GM12878 (cell line): Measurements from ENCODE around the gene KIFBP. TPM values are rescaled to one million over a fixed set of nuclear protein-coding genes. Genes with fewer than 3 reads are reported as not detected.
A peak's percentile ranks its signal among the peaks of the same experiment; 100 is the strongest.

Experiments
- ATAC-seq: fragments of 200-7000 bp; cut with Tn5 transposase; 3 replicates; pipeline ENCODE4 v1.9.1; 2020; ENCODE audit warnings: mild to moderate bottlenecking, moderate library complexity
- BruUV-seq: library from RNA; stranded (reverse); fragments of 400-500 nt; replicated peaks from 2 replicates; lab custom pipeline; 2021; lab: Mats Ljungman, UMichigan
- CTCF ChIA-PET: fragments of 300-600 bp; sonication (Branson Sonifier 250); formaldehyde crosslinking; extraction: SDS; loops from one replicate; lab custom pipeline; 2021; ENCODE audit warnings: inconsistent platforms; lab: Yijun Ruan, JAX
- POLR2A ChIA-PET: fragments of 350-600 bp; formaldehyde crosslinking; extraction: SDS; loops from one replicate; lab custom pipeline; 2021; ENCODE audit warnings: inconsistent platforms; lab: Charles Lee
- RAD21 ChIA-PET: fragments of 300-600 bp; sonication (Branson Sonifier 250); formaldehyde crosslinking; loops from one replicate; lab custom pipeline; 2023; ENCODE audit warnings: antibody characterized with exemption; ENCODE audit not compliant: unreplicated experiment; lab: Charles Lee
- SMC1A ChIA-PET: fragments of 300-600 bp; sonication (Branson Sonifier 250); formaldehyde crosslinking; loops from one replicate; lab custom pipeline; 2023; ENCODE audit not compliant: unreplicated experiment, uncharacterized antibody; lab: Charles Lee
- DNase-seq: peaks from one replicate; pipeline ENCODE4 v3.0.0-alpha.2; 2011; ENCODE audit warnings: low read depth, low spot score
- FAIRE-seq: peaks from 3 replicates; lab custom pipeline; 2011; peaks lifted over from hg19 to GRCh38; lab: Jason Lieb, UNC
- H2AFZ ChIP-seq: 2 replicates; pipeline ENCODE4 v1.6.0; 2011; ENCODE audit warnings: low read depth, low read length, control low read depth; ENCODE audit not compliant: control insufficient read depth
- H3K27ac ChIP-seq: 2 replicates; pipeline ENCODE4 v1.5.1; 2011; ENCODE audit warnings: control low read depth; ENCODE audit not compliant: control insufficient read depth, insufficient read depth
- H3K27me3 ChIP-seq, 2 experiments: replicated peaks in 1 of 2; 2 replicates each; pipeline versions ENCODE4 v1.6.0 to v1.6.1; 2011; ENCODE audit warnings: low read length in 1 of 2; ENCODE audit not compliant: control insufficient read depth in 2 of 2, insufficient read depth in 2 of 2
- H3K36me3 ChIP-seq, 2 experiments: 2 replicates each; pipeline ENCODE4 v1.5.1; 2011; ENCODE audit warnings: low read length in 1 of 2; ENCODE audit not compliant: control insufficient read depth in 2 of 2, insufficient read depth in 2 of 2
- H3K4me1 ChIP-seq: 2 replicates; pipeline ENCODE4 v1.6.1; 2011; ENCODE audit warnings: mild to moderate bottlenecking, low read length, moderate library complexity, mixed read lengths; ENCODE audit not compliant: control insufficient read depth, insufficient read depth
- H3K4me2 ChIP-seq: 2 replicates; pipeline ENCODE4 v1.6.0; 2011; ENCODE audit warnings: control low read depth; ENCODE audit not compliant: control insufficient read depth, insufficient read depth
- H3K4me3 ChIP-seq: fragments of 200-600 bp; sonication (generic); 2 replicates; pipeline ENCODE4 v1.5.1; 2016
- H3K79me2 ChIP-seq: 2 replicates; pipeline ENCODE4 v1.6.0; 2011; ENCODE audit warnings: low read length; ENCODE audit not compliant: control insufficient read depth, insufficient read depth
- H3K9ac ChIP-seq: 2 replicates; pipeline ENCODE4 v1.8.0; 2011; ENCODE audit warnings: low read length, control low read depth, mixed read lengths; ENCODE audit not compliant: control insufficient read depth, insufficient read depth
- H3K9me3 ChIP-seq: replicated peaks from 3 replicates; pipeline ENCODE4 v1.5.1; 2011; ENCODE audit warnings: mild to moderate bottlenecking, low read length; ENCODE audit not compliant: control insufficient read depth, insufficient read depth
- H4K20me1 ChIP-seq: 2 replicates; pipeline ENCODE4 v1.6.0; 2011; ENCODE audit not compliant: control insufficient read depth, insufficient read depth
- CBX5 ChIP-seq: sonication (generic); IDR thresholded peaks from 2 replicates; pipeline ENCODE4 v1.6.1; 2016; ENCODE audit warnings: low read depth, moderate library complexity, mild to moderate bottlenecking, inconsistent platforms
- CTCF ChIP-seq, 3 experiments: IDR thresholded peaks in 2 of 3; conservative IDR thresholded peaks in 1 of 3; 2 replicates each; pipeline ENCODE4 v1.5.1; 2011; ENCODE audit warnings: low read depth in 3 of 3, low read length in 3 of 3, mild to moderate bottlenecking in 3 of 3, control low read depth in 2 of 3, moderate library complexity in 2 of 3, inconsistent platforms in 1 of 3, mixed read lengths in 1 of 3; ENCODE audit not compliant: control insufficient read depth in 2 of 3, insufficient read depth in 1 of 3; ENCODE audit errors: extremely low read depth in 1 of 3
- KAT2A ChIP-seq: conservative IDR thresholded peaks from 2 replicates; pipeline ENCODE4 v1.6.1; 2011; ENCODE audit warnings: low read depth, low read length; ENCODE audit not compliant: control insufficient read depth
- SIX5 ChIP-seq: IDR thresholded peaks from 2 replicates; pipeline ENCODE4 v1.6.1; 2011; ENCODE audit warnings: mild to moderate bottlenecking, low read depth, low read length, moderate library complexity; ENCODE audit not compliant: severe bottlenecking
- SMC3 ChIP-seq: IDR thresholded peaks from 2 replicates; pipeline ENCODE4 v1.6.1; 2011; ENCODE audit warnings: low read length, improper control_type of control experiment, borderline replicate concordance
- SPI1 ChIP-seq: IDR thresholded peaks from 2 replicates; pipeline ENCODE4 v1.6.1; 2011; ENCODE audit warnings: low read depth, mild to moderate bottlenecking, low read length, moderate library complexity, borderline replicate concordance; ENCODE audit not compliant: insufficient read depth
- SREBF2 ChIP-seq: IDR thresholded peaks from 2 replicates; pipeline ENCODE4 v1.6.1; 2012; ENCODE audit warnings: mild to moderate bottlenecking, low read length
- YBX1 ChIP-seq: fragments of 450-650 bp; IDR thresholded peaks from 2 replicates; pipeline ENCODE4 v1.6.1; 2016; ENCODE audit warnings: antibody characterized with exemption
- ZBTB33 ChIP-seq: fragments of 450-650 bp; IDR thresholded peaks from 2 replicates; pipeline ENCODE4 v1.6.1; 2017; ENCODE audit warnings: mild to moderate bottlenecking
- WGBS: methylation state at CpG from one replicate; pipeline ENCODE4 v1.1.6; 2016; ENCODE audit warnings: low lambda C conversion rate; ENCODE audit not compliant: insufficient replicate concordance, insufficient coverage; ENCODE audit errors: missing lambda C conversion rate; 5-methylcytosine and 5-hydroxymethylcytosine counted together
- in situ Hi-C: fragments of 300-500 bp; cut with MboI; formaldehyde crosslinking; loops from 9 replicates; pipeline ENCODE4 v1.14.3; 2018; ENCODE audit warnings: mixed read lengths
- intact Hi-C: fragments of 100-400 bp; cut with micrococcal nuclease; formaldehyde crosslinking; loops from one replicate; pipeline ENCODE4 v1.14.2; 2022; ENCODE audit not compliant: unreplicated experiment
- polyA plus RNA-seq, 11 experiments: library from polyadenylated mRNA; depleted of rRNA in 4 of 11; unstranded in 6 of 11; stranded (reverse) in 5 of 11; fragments of >200 nt; fragmentation: Nextera tagmentation in 4 of 11; fragmentation: Illumina TruSeq in 1 of 11; extraction: Ambion mirVana in 4 of 11; extraction: Trizol in 1 of 11; gene quantifications; 1 replicate in 1 of 11; 2 replicates in 10 of 11; pipeline versions ENCODE4 v1.2.1 to v1.2.3, GENCODE V29; 2011 to 2016; ENCODE audit warnings: inconsistent platforms in 2 of 11, missing spikeins in 2 of 11, low read depth in 1 of 11
- total RNA-seq, 4 experiments: library from RNA; depleted of rRNA in 3 of 4; stranded (reverse); fragments of >200 nt in 3 of 4; fragmentation: Illumina TruSeq in 1 of 4; extraction: Trizol in 1 of 4; gene quantifications; 2 replicates each; pipeline versions ENCODE4 v1.2.1 to v1.2.3, GENCODE V29; 2013 to 2021

The KIFBP gene
- total and polyA plus RNA-seq, 10 of the 15 experiments (the other 5 are each of a cell fraction or from before 2014, with no cell fraction given) = 8.6 to 29.5 (median 18.7) TPM

DNA sequence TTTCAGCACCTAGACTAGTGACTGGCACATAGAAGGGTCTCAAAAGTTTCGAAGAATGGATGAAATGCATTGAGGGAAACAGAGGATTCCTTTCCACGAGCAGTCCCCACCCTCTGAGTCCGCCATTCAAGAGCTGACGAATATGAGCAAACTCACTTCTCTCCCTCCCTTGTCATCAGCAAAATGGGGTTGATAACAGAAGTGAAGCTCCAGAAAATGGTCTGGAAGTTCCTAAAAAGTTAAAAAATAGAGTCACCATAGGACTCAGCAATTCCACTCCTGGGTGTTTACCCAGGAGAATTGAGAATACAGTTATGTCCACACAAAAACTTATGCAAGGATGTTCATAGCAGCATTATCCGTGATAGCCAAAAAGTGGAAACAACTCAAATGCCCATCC lies 74.3 kb downstream of the KIFBP start (continued):
- no peak for TF ChIP-seq YBX1
- TF ChIP-seq ZBTB33 = no peak
- TF ChIP-seq KAT2A = no peak
- no peak for TF ChIP-seq SPI1
- TF ChIP-seq CTCF (IDR thresholded peaks at IDR 0.05 in 2 of 3, conservative IDR thresholded peaks at IDR 0.05 in 1 of 3; ENCODE audit: control insufficient read depth in 2 of 3, extremely low read depth in 1 of 3, insufficient read depth in 1 of 3, low read depth in 3 of 3, low read length in 3 of 3) = no peak
- TF ChIP-seq CBX5 = no peak
- TF ChIP-seq SREBF2 = no peak

DNA sequence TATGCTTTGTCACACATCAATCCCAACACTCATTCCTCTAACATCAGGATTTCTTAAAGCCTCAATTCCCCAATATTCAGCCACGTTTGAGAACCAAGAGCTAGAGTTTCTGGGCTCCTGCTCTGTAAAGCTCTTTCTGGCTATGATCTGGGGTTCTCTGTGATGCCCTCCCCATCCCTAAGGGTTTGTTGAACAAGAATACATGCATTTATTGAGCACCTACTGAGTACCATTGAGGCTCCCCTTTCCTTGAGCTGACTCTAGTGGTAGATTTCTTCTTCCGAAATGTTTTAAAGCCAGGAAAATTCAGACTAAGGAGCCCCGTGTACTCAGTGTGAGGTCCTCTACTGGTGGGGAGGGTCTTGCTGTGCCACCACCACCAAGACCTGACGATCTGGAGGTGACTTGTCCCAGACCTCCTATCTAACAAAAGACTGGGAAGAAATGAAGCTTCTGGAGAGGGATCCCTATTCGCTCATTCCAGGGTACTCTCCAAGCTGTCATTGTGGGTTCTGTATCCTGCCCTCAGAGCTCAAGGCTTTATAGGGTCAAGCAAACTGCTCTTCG lies 76.2 kb downstream of the KIFBP start:
- no TSS peak for BruUV-seq
- Histone ChIP-seq H3K27ac (peak overlapping the region; percentile 91), H2AFZ (no peak overlapping the region), H3K4me2 (peak overlapping the region; percentile 39; the same call in 1 of the 2 replicates), H3K9ac (peak overlapping the region; percentile 57; the same call in 1 of the 2 replicates), H3K4me3 (0 out of 2 replicates have a peak overlapping the region, but pooled peaks have one; percentile 45), H3K9me3 (no peaks in the 10 kb centered on the region), H4K20me1 (no peaks in the 10 kb centered on the region)
- intact Hi-C loops (loop anchor here (1.0 to 2.0 kb wide), 2 partner anchors 11 to 20 kb away; no protein-coding TSS in a partner anchor), in situ Hi-C loops (no loop called here)
- FAIRE-seq = no peak
- TF ChIP-seq SMC3 (peak; percentile 11; the same call in 1 of the 2 replicates), SIX5 (no peak), CTCF (IDR thresholded peaks at IDR 0.05 in 2 of 3, conservative IDR thresholded peaks at IDR 0.05 in 1 of 3; ENCODE audit: control insufficient read depth in 2 of 3, extremely low read depth in 1 of 3, insufficient read depth in 1 of 3, low read depth in 3 of 3, low read length in 3 of 3) (0 out of 6 replicates have a peak, but pooled peaks of 2 of the 3 experiments have one; percentile 10 to 15)
- TF ChIP-seq, all 136 proteins: peak for 2
- no peaks in the 10 kb centered on the region for H3K27me3 ChIP-seq
- ATAC-seq = no peak
- peaks cover 1% of the 10 kb centered on the region; the same call in 1 of the 2 replicates for H3K79me2 ChIP-seq
- ChIA-PET SMC1A (interaction anchor here (0.8 to 9.0 kb wide), 18 partner anchors 11 to 81 kb away, joined by 3 to 253 read pairs (median 5); partner anchors contain the start of gene SRGN), POLR2A (interaction anchor here (0.6 to 9.9 kb wide), 10 partner anchors 15 to 60 kb away, joined by 3 to 231 read pairs (median 10); partner anchors contain the start of gene SRGN), RAD21 (interaction anchor here (0.9 to 25.6 kb wide), 10 partner anchors 14 to 108 kb away, joined by 3 to 544 read pairs (median 3); partner anchors contain the start of gene SRGN), CTCF (interaction anchor here (0.9 to 6.0 kb wide), 12 partner anchors 11 to 151 kb away, joined by 3 to 121 read pairs (median 9); partner anchors contain the start of gene SRGN)
- H3K36me3 ChIP-seq = no peaks in the 10 kb centered on the region
- DNase-seq = no peak
- peaks cover 33% of the 10 kb centered on the region for H3K4me1 ChIP-seq
- 78% methylated on average over 6 of the region's 6 CpGs for WGBS
